GM18858 (cell line): ENCODE results near the gene CACNA1H.
"Not testable (repeated sequence)": the region's sequence is repeated elsewhere in the genome, so short reads cannot be mapped to it uniquely, and the experiment has no call there.

ENCODE experiments used
- ATAC-seq: cut with Tn5 transposase; IDR thresholded peaks from one replicate; pipeline ENCODE4 v1.9.1; 2021; ENCODE audit not compliant: unreplicated experiment

The CACNA1H gene

DNA sequence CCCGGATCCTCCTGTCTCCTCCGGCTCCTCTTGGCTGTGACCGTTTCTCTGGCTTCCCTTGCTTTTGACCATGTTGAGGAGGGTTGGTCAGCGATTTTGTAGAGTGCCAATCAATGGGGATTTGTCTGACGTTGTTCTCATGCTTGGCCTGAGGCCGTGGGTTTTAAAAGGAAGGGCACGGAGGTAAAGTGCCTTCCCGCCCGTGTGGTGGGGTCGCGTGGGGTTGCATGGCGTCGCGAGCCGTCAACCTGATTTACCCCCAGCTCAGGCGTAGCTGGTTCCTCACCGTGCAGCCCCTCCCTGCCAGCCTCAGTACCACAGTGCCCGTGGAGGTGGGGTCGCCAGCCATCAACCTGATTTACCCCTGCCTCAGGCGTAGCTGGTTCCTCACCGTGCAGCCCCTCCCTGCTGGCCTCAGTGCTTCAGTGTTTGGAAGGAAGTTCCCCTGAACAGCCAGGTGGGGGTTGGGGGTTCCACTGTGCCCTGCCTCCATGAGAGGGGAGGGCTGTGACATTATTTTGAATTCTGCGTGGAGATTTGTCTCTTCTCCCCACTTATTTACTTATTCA, 92.6 kb downstream of the CACNA1H start:
- ATAC-seq = no peak

DNA sequence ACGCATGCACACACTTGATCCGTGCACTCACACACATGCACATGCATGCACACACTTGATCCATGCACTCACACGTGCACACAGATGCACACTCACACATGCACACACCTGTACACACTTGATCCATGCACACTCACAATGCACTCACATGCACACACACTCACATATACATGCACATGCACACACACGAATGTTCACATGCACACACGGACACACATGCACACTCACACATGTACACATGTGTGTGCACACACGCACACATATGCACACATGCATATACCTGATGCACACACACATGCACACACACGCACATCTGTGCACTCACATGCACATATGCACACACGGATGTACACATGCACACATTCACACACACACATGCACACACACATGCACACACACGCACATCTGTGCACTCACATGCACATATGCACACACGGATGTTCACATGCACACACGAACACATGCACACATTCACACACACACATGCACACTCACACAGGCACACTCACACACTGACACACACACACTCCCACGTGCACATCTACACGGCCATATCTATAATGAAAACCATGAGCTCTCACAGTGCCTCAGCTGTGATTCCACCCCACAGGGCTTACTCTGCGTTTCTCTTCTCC, 95.1 kb downstream of the CACNA1H start:
- ATAC-seq = not testable (repeated sequence)

DNA sequence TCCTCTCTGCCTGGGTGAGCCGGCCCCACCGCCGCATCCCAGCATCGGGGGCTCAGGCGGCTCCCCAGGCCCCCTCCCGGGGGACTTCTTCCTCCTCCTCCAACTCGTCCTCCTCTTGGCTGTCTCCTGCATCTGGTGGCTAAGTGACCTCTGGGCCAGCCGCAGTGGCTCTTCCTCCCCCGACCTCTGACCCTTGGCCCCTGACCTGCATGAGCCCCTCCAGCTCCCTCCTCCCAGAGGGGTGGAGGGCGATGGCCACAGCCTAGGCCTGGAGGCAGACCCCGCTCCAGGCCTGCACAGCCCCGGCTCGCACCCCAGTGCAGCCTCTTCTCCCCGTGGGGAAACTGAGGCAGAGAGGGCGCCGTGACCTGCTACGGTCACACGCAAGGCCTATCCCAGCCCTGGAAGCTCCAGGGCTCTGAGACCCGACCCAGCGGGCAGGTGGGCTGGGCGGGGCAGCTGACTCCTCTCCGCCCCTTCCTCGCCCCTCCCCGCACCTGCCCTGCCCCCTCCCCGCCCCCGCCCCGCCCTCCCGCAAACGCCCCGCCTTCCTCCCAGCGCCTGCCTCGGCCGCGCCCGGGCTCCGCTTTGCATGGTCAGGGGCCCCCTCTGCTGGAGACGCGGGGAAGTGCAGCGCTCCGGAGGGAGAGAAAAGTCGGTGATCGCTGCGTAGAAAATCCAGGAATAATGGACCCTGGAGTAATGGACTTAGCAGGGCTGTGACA, 96.3 kb downstream of the CACNA1H start:
- ATAC-seq = not testable (repeated sequence)

DNA sequence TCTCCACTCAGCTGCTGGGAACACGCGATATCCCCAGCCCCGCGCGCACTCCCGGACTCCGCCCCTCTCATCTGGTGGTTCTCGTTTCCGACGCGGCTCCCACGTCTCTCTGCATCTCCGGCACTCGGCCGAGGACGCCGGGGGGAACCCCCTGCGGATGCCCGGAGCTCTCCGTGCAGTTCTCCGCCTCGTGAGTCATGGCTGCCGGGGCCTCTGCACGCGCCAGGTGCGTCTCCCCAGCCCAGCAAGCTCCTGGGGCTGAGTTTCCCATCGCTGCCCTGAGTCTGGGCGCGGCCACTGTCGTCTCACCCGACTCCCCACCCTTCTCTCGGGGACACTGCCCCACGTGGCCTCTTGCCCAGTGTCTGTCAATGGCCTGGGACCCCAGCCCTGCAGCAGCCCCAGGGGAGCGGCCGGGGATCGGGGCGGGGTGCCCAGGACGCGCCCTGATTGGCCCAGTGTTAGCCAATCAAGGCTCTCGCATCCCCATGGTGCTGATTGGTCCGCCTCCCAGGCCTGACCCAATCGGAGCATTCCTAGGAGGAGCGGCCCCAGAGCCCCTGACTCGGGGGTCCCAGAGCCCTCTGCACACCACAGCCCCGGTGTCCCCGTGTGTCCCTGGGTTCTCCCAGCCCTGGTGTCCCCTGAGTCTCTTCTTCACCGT, 100.9 kb downstream of the CACNA1H start:
- not testable (repeated sequence) for ATAC-seq

DNA sequence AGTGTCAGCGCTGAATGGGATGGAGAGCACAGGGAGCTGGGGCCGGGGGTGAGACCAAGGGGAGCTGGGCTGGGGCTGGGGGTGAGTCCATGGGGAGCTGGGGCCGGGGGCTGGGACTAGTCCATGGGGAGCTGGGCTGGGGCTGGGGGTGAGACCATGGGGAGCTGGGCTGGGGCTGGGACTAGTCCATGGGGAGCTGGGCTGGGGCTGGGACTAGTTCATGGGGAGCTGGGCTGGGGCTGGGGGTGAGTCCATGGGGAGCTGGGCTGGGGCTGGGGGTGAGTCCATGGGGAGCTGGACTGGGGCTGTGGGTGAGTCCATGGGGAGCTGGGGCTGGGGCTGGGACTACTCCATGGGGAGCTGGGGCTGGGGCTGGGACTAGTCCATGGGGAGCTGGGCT, 101.9 kb downstream of the CACNA1H start:
- ATAC-seq = not testable (repeated sequence)

DNA sequence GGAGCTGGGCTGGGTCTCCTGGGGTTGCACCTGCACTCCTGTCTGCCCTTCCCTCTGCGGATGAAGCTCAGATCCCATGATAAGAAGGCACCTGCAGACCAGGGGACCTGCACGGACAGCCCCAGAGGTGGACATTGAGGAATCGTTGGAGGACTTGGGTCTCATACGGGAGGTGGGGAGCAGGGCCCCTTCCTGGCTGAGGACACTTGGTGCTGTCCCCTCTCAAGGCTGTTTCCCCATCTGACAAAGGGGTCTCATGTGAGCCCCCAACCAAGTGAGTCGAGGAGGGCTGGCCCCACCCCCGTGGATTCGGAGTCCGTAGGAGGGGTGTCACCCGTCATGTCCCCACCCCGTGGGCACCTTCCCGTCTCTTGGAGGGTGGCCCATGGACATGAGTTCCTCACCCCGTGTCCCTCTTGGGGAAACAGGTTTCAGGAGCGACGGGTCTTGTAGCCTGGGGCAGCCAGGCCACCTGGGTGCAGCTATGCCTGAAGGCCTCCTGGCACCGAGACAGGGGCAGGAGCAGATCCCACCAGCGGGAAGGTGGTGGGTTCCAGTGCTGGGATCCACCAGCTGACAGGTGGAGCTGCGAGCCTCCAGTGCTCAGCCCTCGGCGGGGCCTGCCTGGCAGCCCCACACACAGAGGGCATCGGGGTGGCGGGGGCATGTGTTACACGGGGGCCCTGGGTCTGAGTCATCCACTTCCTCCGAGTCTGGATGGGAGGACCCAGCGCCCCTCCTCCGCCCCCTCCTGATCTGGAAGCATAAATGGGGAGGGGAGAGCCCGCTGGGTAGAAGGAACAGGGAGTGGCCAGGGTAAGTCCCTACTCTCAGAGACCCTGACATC, 102.6 kb downstream of the CACNA1H start, which contains the start of gene TPSD1:
Gene TPSD1 (plus strand): TSS at position 794 of the 847 bp plus-strand sequence. CDS start 212 bp downstream, outside the sequence.
- not testable (repeated sequence) for ATAC-seq

DNA sequence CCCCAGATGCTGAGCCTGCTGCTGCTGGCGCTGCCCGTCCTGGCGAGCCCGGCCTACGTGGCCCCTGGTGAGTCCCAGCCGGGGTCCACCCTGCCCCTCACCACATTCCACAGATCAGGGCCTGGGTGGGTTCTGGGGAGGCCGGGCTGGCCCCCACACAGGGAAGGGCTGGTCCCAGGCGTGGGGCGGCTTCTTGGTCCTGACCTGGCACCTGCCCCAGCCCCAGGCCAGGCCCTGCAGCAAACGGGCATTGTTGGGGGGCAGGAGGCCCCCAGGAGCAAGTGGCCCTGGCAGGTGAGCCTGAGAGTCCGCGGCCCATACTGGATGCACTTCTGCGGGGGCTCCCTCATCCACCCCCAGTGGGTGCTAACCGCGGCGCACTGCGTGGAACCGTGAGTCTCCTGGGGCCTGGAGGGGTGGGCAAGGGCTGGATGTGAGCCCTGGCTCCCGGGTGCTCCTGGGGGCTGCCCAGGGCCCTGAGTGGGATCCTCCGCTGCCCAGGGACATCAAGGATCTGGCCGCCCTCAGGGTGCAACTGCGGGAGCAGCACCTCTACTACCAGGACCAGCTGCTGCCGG, 103.5 kb downstream of the CACNA1H start:
- not testable (repeated sequence) for ATAC-seq

DNA sequence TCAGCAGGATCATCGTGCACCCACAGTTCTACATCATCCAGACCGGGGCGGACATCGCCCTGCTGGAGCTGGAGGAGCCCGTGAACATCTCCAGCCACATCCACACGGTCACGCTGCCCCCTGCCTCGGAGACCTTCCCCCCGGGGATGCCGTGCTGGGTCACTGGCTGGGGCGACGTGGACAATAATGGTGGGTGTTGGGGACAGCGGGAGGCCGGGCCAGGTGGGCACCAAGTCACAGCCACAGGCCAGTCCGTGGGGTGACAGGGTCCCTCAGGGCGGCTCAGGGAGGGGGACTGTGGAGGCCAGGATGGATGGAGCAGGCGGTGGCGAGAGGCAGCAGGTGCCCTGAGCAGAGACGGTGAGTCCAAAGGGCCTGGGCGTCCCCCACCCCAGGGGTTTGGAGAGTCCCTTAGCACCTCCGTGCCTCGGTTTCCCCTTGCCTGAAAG, 104.0 kb downstream of the CACNA1H start:
- ATAC-seq = no peak

DNA sequence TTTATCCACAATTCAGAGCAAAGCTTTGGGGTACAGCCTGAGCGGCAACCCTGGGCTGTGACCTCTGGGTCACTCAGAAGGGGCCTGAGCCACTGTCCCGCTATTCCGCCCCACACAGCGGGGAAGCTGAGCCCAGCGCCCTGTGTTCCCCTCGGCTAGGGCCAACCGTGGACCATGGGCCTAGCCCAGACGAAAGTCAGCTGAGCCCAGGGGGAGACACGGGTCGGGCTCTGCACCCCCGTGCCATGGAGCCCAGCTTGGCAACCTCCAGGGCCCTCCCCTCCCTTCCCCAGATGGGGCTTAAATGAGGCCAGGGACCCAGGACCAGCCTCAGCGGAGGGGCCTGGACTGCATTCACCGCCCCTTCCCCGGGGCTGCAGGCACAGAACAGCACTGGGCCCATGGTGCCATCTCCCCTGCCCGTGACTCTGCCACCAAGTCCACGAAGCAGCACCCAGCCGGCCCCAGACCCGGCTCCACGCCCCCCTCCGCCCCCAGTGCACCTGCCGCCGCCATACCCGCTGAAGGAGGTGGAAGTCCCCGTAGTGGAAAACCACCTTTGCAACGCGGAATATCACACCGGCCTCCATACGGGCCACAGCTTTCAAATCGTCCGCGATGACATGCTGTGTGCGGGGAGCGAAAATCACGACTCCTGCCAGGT, 104.8 kb downstream of the CACNA1H start:
- no peak for ATAC-seq

DNA sequence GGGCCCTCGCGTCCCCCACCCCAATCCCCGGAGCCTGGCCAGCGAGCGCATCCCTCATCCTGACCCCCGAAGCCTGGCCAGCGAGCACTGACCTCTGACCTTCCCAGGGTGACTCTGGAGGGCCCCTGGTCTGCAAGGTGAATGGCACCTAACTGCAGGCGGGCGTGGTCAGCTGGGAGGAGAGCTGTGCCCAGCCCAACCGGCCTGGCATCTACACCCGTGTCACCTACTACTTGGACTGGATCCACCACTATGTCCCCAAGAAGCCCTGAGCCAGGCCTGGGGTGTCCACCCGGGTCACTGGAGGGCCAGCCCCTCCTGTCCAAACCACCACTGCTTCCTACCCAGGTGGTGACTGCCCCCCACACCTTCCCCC, 105.3 kb downstream of the CACNA1H start:
- no peak for ATAC-seq

DNA sequence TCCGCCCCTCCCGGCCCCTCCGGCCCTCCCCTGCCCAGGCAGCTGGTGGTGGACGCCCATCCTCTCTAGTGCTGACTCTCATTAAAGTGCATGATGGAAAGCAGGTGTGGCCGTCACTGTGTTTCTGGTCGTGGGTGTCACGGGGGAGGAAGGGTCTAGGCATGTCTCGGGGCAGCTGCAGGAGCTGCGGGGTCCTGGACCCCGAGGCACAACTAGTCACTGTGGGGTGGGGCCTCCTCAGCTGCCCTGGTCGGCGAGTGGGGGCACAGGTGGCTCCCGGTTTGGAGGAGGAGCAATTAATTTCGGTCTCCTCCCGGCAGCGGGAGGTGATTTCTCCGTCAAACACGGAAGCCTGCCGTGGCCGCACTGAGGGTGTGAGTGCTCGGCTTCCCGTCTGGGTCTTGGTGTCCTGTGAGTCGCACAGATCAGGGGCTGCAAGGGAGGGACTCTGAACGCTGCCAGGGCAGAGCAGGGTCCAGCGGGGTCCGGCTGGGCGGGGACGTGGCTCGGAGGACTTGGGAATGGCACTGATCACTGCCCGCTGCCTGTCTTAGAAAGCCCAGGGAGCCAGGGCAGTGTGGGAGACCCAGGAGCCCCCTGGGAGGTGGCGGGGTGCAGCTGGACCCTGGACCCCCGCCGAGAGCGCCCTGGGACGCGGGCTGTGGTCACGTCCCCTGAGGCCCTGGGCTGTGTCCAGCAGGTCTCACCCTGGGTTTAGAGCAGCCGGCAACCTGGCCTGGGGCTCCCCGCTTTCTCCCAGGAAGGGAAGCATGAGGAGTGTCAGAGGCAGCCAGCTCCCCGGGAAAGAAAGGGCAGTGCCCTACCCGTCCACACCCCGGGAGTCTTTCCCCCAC, 106.2 kb downstream of the CACNA1H start:
- ATAC-seq = no peak

DNA sequence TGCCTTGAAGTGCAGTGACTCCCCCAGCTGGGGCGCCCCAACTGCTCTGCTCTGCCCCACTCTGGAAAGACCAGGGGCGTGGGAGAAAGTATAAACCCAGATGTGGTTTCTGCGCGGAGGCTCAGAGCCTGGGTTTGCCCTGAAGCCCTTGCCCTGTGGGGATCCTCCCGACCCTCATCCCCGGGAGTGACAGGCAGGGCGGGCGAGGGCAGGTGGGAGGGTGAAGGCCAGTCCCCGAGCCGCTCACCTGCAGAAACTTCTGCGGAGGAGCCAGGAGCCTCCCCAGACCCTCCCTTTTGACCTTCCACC, 106.8 kb downstream of the CACNA1H start:
- no peak for ATAC-seq

DNA sequence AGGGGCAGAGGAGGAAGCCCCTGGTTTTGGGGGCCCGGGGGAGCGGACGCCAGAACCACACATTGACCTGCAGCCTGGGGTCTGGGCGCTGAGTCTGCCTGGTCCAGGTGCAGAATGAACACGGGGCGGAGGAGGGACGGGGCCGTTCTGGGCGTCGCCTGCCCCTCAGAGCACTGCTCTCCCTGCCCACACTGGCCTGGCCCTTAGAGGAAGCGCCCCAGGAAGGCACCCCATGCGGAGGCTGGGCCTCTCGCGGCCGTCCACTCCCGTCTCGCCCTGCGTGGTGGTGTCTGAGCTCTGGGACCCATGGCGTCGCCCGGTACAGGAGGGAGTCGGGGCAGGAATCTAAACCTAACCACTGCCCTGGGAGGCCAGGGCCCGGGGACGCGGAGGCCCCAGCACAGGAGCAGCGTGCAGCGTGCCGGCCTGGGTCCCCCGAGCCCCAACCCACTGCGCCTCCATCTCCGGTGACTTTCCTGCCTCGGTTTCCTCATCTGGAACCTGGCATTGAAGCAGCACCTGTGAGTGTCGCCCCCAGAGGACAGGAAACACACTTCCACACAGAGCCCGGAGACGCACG, 107.3 kb downstream of the CACNA1H start:
- no peak for ATAC-seq

DNA sequence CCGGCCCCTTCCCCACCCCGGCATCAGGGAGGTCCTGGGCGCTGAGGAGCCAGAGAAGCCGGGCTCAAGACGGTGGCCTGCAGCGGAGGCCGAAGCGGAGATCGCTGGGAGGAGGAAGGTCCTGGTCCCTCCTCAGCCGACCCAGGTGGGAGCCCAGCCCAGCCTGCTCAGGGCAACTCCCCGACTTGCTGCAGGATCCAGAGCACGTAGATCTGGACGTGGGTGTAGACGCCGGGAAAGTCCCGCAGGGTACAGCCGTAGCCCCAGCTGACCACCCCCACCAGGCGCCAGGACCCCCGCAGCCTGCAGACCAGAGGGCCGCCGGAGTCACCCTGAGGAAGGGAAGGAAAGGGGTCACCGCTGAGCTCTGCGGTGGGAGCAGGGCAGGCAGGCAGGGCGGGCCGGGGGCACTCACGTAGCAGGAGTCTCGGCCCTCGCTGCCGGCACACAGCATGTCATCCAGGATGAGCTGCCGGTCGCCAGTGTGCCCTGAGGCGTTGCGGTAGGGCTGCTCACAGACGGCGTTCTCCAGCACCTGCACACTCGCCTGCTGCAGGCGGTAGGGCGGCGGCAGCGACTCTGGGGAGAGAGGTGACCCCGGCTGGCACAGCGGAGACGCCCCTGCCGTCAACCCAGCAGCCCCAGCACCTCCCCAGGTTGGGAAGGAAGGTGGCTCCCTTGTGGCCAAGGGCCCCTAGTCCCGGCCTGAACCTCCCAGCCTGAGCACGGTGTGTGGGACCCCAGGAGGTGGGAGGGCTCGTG, 108.4 kb downstream of the CACNA1H start:
- ATAC-seq = no peak

DNA sequence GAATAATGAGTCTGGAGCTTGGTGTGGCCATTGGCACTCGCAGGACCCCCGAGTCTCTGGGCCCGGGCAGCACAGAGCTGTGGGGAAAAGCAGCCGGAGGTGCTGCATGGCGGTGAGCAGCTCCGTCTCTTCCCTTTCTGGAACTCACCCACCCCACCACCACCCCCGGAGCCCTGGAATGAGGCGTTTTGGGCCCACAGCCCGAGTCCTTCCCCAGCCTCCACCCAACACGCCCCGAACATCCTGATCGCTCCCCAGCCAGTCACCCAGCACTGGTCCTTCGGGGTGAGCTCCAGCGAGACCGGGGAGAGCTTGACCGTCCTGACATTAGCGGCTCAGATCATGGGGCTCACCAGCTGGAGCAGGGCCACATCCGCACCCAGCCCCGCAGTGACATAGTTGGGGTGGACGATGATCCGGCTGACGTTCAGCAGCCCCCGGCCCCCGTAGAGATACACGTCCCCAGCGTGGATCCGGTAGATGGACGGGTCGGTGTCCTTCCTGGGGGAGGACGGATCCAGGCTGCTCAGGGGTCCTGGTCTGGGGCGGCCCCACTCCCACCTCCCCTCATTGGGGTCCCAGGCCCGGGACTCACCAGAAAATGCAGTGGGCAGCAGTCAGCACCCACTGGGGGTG, 109.4 kb downstream of the CACNA1H start:
- no peak for ATAC-seq

DNA sequence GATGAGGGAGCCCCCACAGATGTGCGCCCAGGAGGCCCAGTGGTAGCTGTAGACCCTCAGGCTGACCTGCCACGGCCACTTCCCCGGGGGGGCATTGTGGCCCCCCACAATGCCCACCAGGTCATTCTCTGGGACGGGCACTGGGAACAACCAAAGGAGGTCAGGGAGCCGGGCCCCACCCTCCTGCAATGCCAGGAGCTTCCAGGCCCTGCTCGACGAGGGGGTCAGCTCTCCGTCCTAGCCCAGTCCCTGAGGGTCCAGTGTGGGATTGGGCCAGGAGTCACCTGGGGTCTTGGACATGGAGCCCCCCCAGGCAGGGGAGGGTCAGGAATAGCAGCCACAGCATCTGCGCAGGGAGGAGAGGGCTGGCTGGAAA, 109.9 kb downstream of the CACNA1H start:
- ATAC-seq = no peak

DNA sequence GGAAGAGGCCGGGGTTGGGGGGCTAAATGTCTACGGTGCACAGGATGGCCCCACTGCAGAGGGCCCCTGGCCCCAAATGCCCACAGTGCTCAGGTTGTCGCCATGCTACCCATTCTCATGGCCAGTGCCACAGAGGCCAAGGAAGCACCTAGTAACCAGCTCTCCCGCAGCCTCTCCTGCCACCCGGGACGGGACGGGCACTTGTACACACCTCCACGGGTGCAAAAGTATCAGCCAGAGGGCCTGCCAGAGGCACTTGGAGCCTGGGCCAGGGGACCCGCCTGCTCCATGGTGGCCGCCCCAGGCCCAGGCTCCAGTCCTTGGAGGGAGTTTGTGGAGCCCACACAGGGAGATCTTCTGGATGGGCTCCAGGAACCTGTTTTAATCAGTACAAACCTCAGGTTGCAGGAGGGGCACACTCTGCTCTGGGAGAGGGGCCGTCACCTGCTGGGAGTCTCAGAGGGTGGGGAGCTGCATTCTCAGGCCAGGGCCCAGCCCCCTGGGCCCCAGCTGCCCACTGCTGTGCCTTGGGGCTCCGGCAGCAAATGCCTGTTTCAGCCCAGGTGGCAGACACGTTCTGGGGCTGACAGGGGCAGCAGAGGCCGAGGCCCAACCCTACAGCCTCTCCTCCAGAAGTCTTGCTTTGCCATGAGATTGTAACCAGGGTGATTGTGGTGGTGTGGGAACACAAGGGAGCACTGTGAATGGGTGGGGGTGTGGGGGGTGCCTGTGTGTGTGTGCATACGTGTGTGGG, 110.9 kb downstream of the CACNA1H start:
- ATAC-seq = no peak
